IMR-90 (cell line): ENCODE results near the gene CDK6. TPM values are rescaled to one million over a fixed set of nuclear protein-coding genes. Genes with fewer than 3 reads are reported as not detected.

Experiments
- ATAC-seq: fragments of 200-7000 bp; cut with Tn5 transposase; 2 replicates; pipeline ENCODE4 v1.9.1; 2020; ENCODE audit warnings: low read depth, mild to moderate bottlenecking, moderate library complexity
- BruUV-seq: library from RNA; stranded (reverse); fragments of 400-500 nt; replicated peaks from 2 replicates; lab custom pipeline; 2021; lab: Mats Ljungman, UMichigan
- CTCF ChIA-PET: fragments of 300-600 bp; formaldehyde crosslinking; extraction: SDS; loops from one replicate; lab custom pipeline; 2021; ENCODE audit warnings: antibody characterized with exemption; lab: Yijun Ruan, JAX
- POLR2A ChIA-PET: fragments of 300-600 bp; sonication (Branson Sonifier 250); formaldehyde crosslinking; loops from one replicate; lab custom pipeline; 2022; ENCODE audit warnings: antibody characterized with exemption; ENCODE audit not compliant: unreplicated experiment; lab: Charles Lee
- DNase-seq: peaks from one replicate; pipeline ENCODE4 v3.0.0; 2013
- H2AFZ ChIP-seq: replicated peaks from 2 replicates; pipeline ENCODE3; 2013; ENCODE audit warnings: low read length, mild to moderate bottlenecking; ENCODE audit not compliant: poor library complexity
- H2AK5ac ChIP-seq: 2 replicates; pipeline ENCODE4 v1.6.1; 2013; ENCODE audit warnings: low read depth, low read length, inconsistent platforms
- H2AK9ac ChIP-seq: replicated peaks from 2 replicates; pipeline ENCODE3; 2013; ENCODE audit warnings: mild to moderate bottlenecking, low read depth, low read length, moderate library complexity; ENCODE audit not compliant: poor library complexity
- H2BK120ac ChIP-seq: 2 replicates; pipeline ENCODE4 v1.6.1; 2013; ENCODE audit warnings: low read depth, low read length, inconsistent platforms
- H2BK15ac ChIP-seq: 3 replicates; pipeline ENCODE4 v1.6.1; 2013; ENCODE audit warnings: low read depth, low read length, inconsistent platforms
- H2BK20ac ChIP-seq: 2 replicates; pipeline ENCODE4 v1.6.1; 2013; ENCODE audit warnings: low read depth, mild to moderate bottlenecking, inconsistent platforms, low read length, moderate library complexity
- H2BK5ac ChIP-seq: 2 replicates; pipeline ENCODE4 v1.6.1; 2013; ENCODE audit warnings: mild to moderate bottlenecking, low read depth, low read length, inconsistent platforms; ENCODE audit not compliant: poor library complexity, severe bottlenecking
- H3K14ac ChIP-seq: replicated peaks from 2 replicates; pipeline ENCODE4 v1.6.1; 2013; ENCODE audit warnings: low read depth, low read length, inconsistent platforms
- H3K18ac ChIP-seq: 2 replicates; pipeline ENCODE4 v1.6.1; 2013; ENCODE audit warnings: low read depth, low read length, control low read depth
- H3K23ac ChIP-seq: 2 replicates; pipeline ENCODE4 v1.6.1; 2013; ENCODE audit warnings: low read depth, low read length, inconsistent platforms
- H3K27ac ChIP-seq: 2 replicates; pipeline ENCODE4 v1.5.1; 2013; ENCODE audit warnings: mild to moderate bottlenecking, control low read depth, low read length; ENCODE audit not compliant: insufficient read depth
- H3K27me3 ChIP-seq: 2 replicates; pipeline ENCODE4 v1.6.1; 2013; ENCODE audit warnings: low read length; ENCODE audit not compliant: control insufficient read depth, insufficient read depth
- H3K36me3 ChIP-seq: 2 replicates; pipeline ENCODE4 v1.6.1; 2013; ENCODE audit warnings: low read length, mixed read lengths; ENCODE audit not compliant: control insufficient read depth, insufficient read depth
- H3K4ac ChIP-seq: 2 replicates; pipeline ENCODE4 v1.6.1; 2013; ENCODE audit warnings: low read depth, low read length, inconsistent platforms
- H3K4me1 ChIP-seq: 2 replicates; pipeline ENCODE4 v1.6.1; 2013; ENCODE audit warnings: low read length, mixed read lengths; ENCODE audit not compliant: control insufficient read depth, insufficient read depth
- H3K4me2 ChIP-seq: 2 replicates; pipeline ENCODE4 v1.6.1; 2013; ENCODE audit warnings: low read depth, mild to moderate bottlenecking, control low read depth, low read length, moderate library complexity
- H3K4me3 ChIP-seq: 2 replicates; pipeline ENCODE4 v1.5.1; 2013; ENCODE audit warnings: low read depth, mild to moderate bottlenecking, control low read depth, low read length, moderate library complexity; ENCODE audit not compliant: insufficient read depth
- H3K56ac ChIP-seq: 2 replicates; pipeline ENCODE4 v1.6.1; 2013; ENCODE audit warnings: low read length, inconsistent platforms; ENCODE audit not compliant: insufficient read depth; ENCODE audit errors: extremely low read depth
- H3K79me1 ChIP-seq, 2 experiments: 2 replicates each; pipeline ENCODE4 v1.6.1; 2013; ENCODE audit warnings: low read length in 2 of 2, inconsistent platforms in 1 of 2, low read depth in 1 of 2
- H3K9ac ChIP-seq: 2 replicates; pipeline ENCODE4 v1.6.1; 2013; ENCODE audit warnings: low read depth, low read length, control low read depth
- H3K9me1 ChIP-seq: 2 replicates; pipeline ENCODE4 v1.6.1; 2013; ENCODE audit warnings: low read length, inconsistent platforms; ENCODE audit not compliant: insufficient read depth
- H3K9me3 ChIP-seq: 2 replicates; pipeline ENCODE4 v1.6.1; 2013; ENCODE audit warnings: low read length; ENCODE audit not compliant: control insufficient read depth, insufficient read depth
- H4K20me1 ChIP-seq: 2 replicates; pipeline ENCODE4 v1.6.1; 2013; ENCODE audit warnings: low read length, inconsistent platforms; ENCODE audit not compliant: insufficient read depth
- H4K5ac ChIP-seq: 2 replicates; pipeline ENCODE4 v1.6.1; 2013; ENCODE audit warnings: mild to moderate bottlenecking, low read depth, low read length, control low read depth
- H4K8ac ChIP-seq, 2 experiments: 2 replicates each; pipeline ENCODE4 v1.6.1; 2013; ENCODE audit warnings: low read depth in 2 of 2, low read length in 2 of 2, control low read depth in 1 of 2, inconsistent platforms in 1 of 2
- H4K91ac ChIP-seq: 2 replicates; pipeline ENCODE4 v1.6.1; 2013; ENCODE audit warnings: low read depth, low read length, inconsistent platforms; ENCODE audit not compliant: insufficient read depth
- CEBPB ChIP-seq: IDR thresholded peaks from 2 replicates; pipeline ENCODE4 v1.6.1; 2012; ENCODE audit warnings: low read depth, low read length, improper control_type of control experiment
- FOS ChIP-seq: fragments of 150-350 bp; IDR thresholded peaks from 2 replicates; pipeline ENCODE4 v1.6.1; 2016; ENCODE audit warnings: low read depth, low read length
- MXI1 ChIP-seq: IDR thresholded peaks from 2 replicates; pipeline ENCODE4 v1.6.1; 2012; ENCODE audit warnings: low read depth, mild to moderate bottlenecking, low read length, moderate library complexity, borderline replicate concordance
- POLR2A ChIP-seq: IDR thresholded peaks from 2 replicates; pipeline ENCODE4 v1.6.1; 2012; ENCODE audit warnings: mild to moderate bottlenecking, low read depth, low read length
- RAD21 ChIP-seq: IDR thresholded peaks from 2 replicates; pipeline ENCODE4 v1.6.1; 2012; ENCODE audit warnings: low read length, improper control_type of control experiment
- RFX5 ChIP-seq: IDR thresholded peaks from 2 replicates; pipeline ENCODE4 v1.8.0; 2012; ENCODE audit warnings: low read depth, mild to moderate bottlenecking, low read length, moderate library complexity
- SMC3 ChIP-seq: fragments of 150-350 bp; IDR thresholded peaks from 2 replicates; pipeline ENCODE4 v1.6.1; 2016; ENCODE audit warnings: low read depth, mild to moderate bottlenecking, antibody characterized with exemption, low read length, moderate library complexity
- WGBS, 2 experiments: methylation state at CpG; one replicate each; pipeline versions ENCODE4 v1.1.5 to v1.1.7; 2013; ENCODE audit warnings: missing lambda C conversion rate in 2 of 2; ENCODE audit not compliant: insufficient read length in 1 of 2; ENCODE audit errors: extremely low coverage in 2 of 2; 5-methylcytosine and 5-hydroxymethylcytosine counted together
- dilution Hi-C: fragments of 300-500 bp; cut with HindIII; formaldehyde crosslinking; loops from one replicate; pipeline ENCODE4 v1.14.3; 2018; ENCODE audit warnings: low sequenced_read_pairs; ENCODE audit not compliant: unreplicated experiment
- in situ Hi-C: fragments of 300-500 bp; cut with MboI; formaldehyde crosslinking; loops from 3 replicates; pipeline ENCODE4 v1.14.3; 2019; ENCODE audit warnings: low sequenced_read_pairs, inconsistent platforms, mixed read lengths
- intact Hi-C: fragments of 100-400 bp; cut with micrococcal nuclease; formaldehyde crosslinking; loops from 2 replicates; pipeline ENCODE4 v1.10.0; 2022
- polyA plus RNA-seq, 3 experiments: library from polyadenylated mRNA; depleted of rRNA; stranded (reverse); fragments of >200 nt; gene quantifications; 2 replicates each; pipeline ENCODE4 v1.2.3, GENCODE V29; 2012; ENCODE audit warnings: low replicate concordance in 1 of 3
- total RNA-seq: library from RNA; depleted of rRNA; stranded (reverse); fragments of >200 nt; gene quantifications from 2 replicates; pipeline ENCODE4 v1.2.3, GENCODE V29; 2012
- TF ChIP-seq, protein P1 (sequence below): conservative IDR thresholded peaks from 2 replicates; pipeline ENCODE4 v1.5.1; 2012; ENCODE audit warnings: mild to moderate bottlenecking, low read depth, low read length, improper control_type of control experiment
- TF ChIP-seq, protein P2 (sequence below): fragments of 150-350 bp; IDR thresholded peaks from 2 replicates; pipeline ENCODE4 v1.6.1; 2017; ENCODE audit warnings: mild to moderate bottlenecking, antibody characterized with exemption, low read length, low read depth

The CDK6 gene
- total and polyA plus RNA-seq, 2 of the 4 experiments (the other 2 are of a cell fraction): 21.5 to 195 TPM

DNA sequence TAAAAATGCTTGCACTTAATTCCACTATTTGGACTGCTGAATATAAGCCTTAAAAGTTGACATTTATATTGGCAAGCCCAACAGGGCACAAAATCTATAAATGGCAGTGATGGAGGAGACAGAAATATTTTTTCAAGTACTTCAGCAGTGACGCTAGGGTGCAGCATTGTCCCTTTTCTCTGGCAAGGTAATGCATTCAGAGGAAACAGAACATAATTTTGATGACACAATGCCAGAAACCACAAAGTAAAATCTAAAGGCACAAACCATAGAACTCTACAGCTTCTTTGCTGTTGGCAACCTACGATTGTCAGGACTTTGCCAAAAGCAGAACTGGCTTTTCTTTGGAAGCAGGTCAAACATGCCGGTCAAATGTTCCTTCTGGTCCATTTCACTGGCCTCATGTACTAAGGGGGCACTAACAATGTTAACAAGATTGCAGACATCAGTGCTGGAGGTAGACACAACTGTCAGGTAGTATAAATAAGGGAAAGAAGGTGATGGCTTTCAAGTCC is 215.3 kb downstream of the CDK6 start:
- ChIA-PET POLR2A (no interaction called here), CTCF (interaction anchor here (0.6 to 1.1 kb wide), 4 partner anchors 9 to 211 kb away, joined by 3 to 5 read pairs (median 4); no protein-coding TSS in a partner anchor)
- H4K20me1 ChIP-seq: peaks cover 14% of the 10 kb centered on the region; the same call in 1 of the 2 replicates
- H4K5ac ChIP-seq: no peak overlapping the region
- intact Hi-C loops: loop anchor here (1.0 to 5.0 kb wide), 7 partner anchors 74 to 606 kb away; partner anchors contain the start of gene HEPACAM2
- H3K23ac ChIP-seq: peak overlapping the region; percentile 57; the same call in 1 of the 2 replicates
- peak overlapping the region; percentile 34; the same call in 1 of the 2 replicates for H4K91ac ChIP-seq
- peaks cover 28 to 66% of the 10 kb centered on the region in 2 experiments for H3K79me1 ChIP-seq
- peak overlapping the region; percentile 9; the same call in 1 of the 3 replicates for H2BK15ac ChIP-seq
- H3K36me3 ChIP-seq: peaks cover 17% of the 10 kb centered on the region
- TF ChIP-seq RAD21 (peak; percentile 89), POLR2A (no peak), RFX5 (no peak), MXI1 (no peak), SMC3 (peak; percentile 81), FOS (no peak), CEBPB (0 out of 2 replicates have a peak, but pooled peaks have one; percentile 31)
- TF ChIP-seq, protein P1, sequence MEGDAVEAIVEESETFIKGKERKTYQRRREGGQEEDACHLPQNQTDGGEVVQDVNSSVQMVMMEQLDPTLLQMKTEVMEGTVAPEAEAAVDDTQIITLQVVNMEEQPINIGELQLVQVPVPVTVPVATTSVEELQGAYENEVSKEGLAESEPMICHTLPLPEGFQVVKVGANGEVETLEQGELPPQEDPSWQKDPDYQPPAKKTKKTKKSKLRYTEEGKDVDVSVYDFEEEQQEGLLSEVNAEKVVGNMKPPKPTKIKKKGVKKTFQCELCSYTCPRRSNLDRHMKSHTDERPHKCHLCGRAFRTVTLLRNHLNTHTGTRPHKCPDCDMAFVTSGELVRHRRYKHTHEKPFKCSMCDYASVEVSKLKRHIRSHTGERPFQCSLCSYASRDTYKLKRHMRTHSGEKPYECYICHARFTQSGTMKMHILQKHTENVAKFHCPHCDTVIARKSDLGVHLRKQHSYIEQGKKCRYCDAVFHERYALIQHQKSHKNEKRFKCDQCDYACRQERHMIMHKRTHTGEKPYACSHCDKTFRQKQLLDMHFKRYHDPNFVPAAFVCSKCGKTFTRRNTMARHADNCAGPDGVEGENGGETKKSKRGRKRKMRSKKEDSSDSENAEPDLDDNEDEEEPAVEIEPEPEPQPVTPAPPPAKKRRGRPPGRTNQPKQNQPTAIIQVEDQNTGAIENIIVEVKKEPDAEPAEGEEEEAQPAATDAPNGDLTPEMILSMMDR: peak; percentile 84
- TF ChIP-seq, protein P2, sequence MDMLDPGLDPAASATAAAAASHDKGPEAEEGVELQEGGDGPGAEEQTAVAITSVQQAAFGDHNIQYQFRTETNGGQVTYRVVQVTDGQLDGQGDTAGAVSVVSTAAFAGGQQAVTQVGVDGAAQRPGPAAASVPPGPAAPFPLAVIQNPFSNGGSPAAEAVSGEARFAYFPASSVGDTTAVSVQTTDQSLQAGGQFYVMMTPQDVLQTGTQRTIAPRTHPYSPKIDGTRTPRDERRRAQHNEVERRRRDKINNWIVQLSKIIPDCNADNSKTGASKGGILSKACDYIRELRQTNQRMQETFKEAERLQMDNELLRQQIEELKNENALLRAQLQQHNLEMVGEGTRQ: no peak
- peak overlapping the region; percentile 45; the same call in 1 of the 2 replicates for H3K27ac ChIP-seq
- 0% methylated on average over 1 of the region's 3 CpGs; no CpG with 5 or more reads in 1 of the 2 experiments for WGBS, 2 experiments
- H3K9me1 ChIP-seq: peaks cover 10% of the 10 kb centered on the region; the same call in 1 of the 2 replicates
- ATAC-seq: peak; percentile 84
- peak overlapping the region in 1 of 2 experiments; percentile 60; a peak in 1 of 4 replicates for H4K8ac ChIP-seq
- peak overlapping the region; percentile 32; the same call in 1 of the 2 replicates for H3K4me2 ChIP-seq
- H3K9ac ChIP-seq: peak overlapping the region; percentile 12; the same call in 1 of the 2 replicates
- H3K14ac ChIP-seq: peak overlapping the region; percentile 53
- no peaks in the 10 kb centered on the region for H3K27me3 ChIP-seq
- no TSS peak for BruUV-seq
- dilution Hi-C loops: no loop called here
- in situ Hi-C loops: loop anchor here (5.0 kb wide), 3 partner anchors 76 to 431 kb away; no protein-coding TSS in a partner anchor
- H3K4ac ChIP-seq: peak overlapping the region; percentile 50; the same call in 1 of the 2 replicates
- no peak overlapping the region for H3K56ac ChIP-seq
- H3K9me3 ChIP-seq: no peaks in the 10 kb centered on the region; the same call in 1 of the 2 replicates
- H2BK20ac ChIP-seq: 0 out of 2 replicates have a peak overlapping the region, but pooled peaks have one; percentile 7
- H2AK5ac ChIP-seq: peak overlapping the region; percentile 49
- DNase-seq: peak; percentile 94
- H2BK5ac ChIP-seq: peak overlapping the region; percentile 76
- H2AFZ ChIP-seq: no peak overlapping the region
- H2BK120ac ChIP-seq: peak overlapping the region; percentile 73
- no peak overlapping the region for H2AK9ac ChIP-seq
- H3K4me3 ChIP-seq: no peak overlapping the region
- H3K18ac ChIP-seq: peak overlapping the region; percentile 25; the same call in 1 of the 2 replicates
- H3K4me1 ChIP-seq: peaks cover 6% of the 10 kb centered on the region
